Measurements from ENCODE around the gene CYREN.
"Not testable (repeated sequence)": the region's sequence is repeated elsewhere in the genome, so short reads cannot be mapped to it uniquely, and the experiment has no call there.

CYREN gene

GRCh38 chr7:135177028-135177696 lies 6.7 kb upstream of the CYREN start:
- DNase-seq (ENCODE audit: low spot score): no peak

- no peak for DNase-seq (ENCODE audit: low spot score)
These were observed 5.4 kb upstream of the CYREN start for GRCh38 chr7:135175931-135176330.

- no peak for DNase-seq (ENCODE audit: low spot score)
These were observed 4.4 kb upstream of the CYREN start for GRCh38 chr7:135174941-135175340.

GRCh38 chr7:135173916-135174315 lies 3.4 kb upstream of the CYREN start:
- DNase-seq (ENCODE audit: low spot score): not testable (repeated sequence)

GRCh38 chr7:135171581-135172291 lies 1.2 kb upstream of the CYREN start:
- DNase-seq (ENCODE audit: low spot score): peak; percentile 40

DNA sequence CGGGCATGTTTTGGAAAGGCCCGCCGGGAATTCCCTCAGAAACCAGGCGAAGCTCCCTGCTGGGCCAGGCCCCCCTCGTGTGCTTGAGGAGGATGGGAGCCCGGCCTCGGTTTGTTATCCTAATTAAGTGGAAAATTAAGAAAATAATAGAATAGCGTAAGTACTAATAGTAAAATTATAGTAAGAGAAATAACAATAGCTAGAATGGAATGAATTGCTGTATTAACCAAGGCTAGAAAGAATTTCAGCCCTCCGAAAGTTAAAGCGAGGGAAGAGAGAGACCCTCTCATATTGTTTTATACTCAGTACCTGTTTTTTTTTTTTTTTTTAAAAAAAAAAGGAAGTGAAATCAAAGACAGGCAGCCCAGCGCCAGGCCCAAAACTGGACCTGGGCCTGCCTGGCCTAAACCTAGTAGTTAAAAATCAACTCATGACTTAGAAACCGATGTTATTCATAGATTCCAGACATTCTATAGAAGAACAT lies 533 bp upstream of the CYREN start:
- DNase-seq (ENCODE audit: low spot score): not testable (repeated sequence)

- DNase-seq (ENCODE audit: low spot score): no peak
These were observed 588 bp downstream of the CYREN start for GRCh38 chr7:135169964-135170273.

- peak; percentile 48 for DNase-seq (ENCODE audit: low spot score)
These were observed 1.2 kb downstream of the CYREN start for GRCh38 chr7:135169141-135169963.

- peak; percentile 0 for DNase-seq (ENCODE audit: low spot score)
These were observed 1.9 kb downstream of the CYREN start for GRCh38 chr7:135168489-135169140.

DNA sequence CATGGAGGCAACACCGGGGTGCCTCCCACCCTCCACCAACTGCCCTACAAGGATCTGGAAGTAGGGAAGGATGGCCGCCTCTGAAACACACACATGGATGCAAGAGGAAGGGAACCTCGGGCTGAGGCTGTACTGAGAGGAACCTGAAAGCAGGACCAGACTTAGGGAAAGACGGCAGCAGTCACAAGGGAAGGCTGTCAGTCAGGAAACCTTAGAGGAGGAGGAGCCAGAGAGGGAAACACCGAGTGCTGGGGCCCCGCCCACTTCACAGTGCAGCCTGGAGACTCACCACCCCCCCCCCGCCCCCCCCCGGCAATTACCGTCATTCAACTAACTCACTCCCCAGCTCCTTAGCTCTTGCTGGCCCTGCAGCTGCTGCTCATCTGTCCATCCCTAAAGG lies 2.5 kb downstream of the CYREN start:
- DNase-seq (ENCODE audit: low spot score): peak; percentile 10

- peak; percentile 1 for DNase-seq (ENCODE audit: low spot score)
These were observed 3.1 kb downstream of the CYREN start for GRCh38 chr7:135167365-135167917.

GRCh38 chr7:135166338-135166990 lies 4.0 kb downstream of the CYREN start:
- DNase-seq (ENCODE audit: low spot score): peak; percentile 0

DNA sequence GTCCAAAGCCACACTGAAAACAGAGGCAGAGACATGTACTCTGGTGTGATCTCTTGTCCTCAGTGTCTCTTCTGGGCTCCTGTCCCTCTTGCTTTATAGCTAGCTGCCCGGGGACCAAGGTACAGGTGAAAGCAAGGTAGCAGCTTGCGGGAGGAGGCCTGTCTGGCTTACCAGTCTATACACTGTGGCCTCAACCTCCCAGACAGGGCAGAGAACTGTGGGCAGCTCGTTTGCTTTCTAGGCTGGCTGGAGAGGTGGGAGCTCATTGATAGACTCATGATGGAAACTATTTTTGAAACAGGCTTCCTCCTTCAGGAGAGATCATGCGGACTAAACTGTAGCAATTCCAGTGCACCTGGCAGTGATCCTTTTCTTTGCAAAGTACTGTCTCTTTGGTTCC lies 4.6 kb downstream of the CYREN start:
- DNase-seq (ENCODE audit: low spot score): no peak

DNA sequence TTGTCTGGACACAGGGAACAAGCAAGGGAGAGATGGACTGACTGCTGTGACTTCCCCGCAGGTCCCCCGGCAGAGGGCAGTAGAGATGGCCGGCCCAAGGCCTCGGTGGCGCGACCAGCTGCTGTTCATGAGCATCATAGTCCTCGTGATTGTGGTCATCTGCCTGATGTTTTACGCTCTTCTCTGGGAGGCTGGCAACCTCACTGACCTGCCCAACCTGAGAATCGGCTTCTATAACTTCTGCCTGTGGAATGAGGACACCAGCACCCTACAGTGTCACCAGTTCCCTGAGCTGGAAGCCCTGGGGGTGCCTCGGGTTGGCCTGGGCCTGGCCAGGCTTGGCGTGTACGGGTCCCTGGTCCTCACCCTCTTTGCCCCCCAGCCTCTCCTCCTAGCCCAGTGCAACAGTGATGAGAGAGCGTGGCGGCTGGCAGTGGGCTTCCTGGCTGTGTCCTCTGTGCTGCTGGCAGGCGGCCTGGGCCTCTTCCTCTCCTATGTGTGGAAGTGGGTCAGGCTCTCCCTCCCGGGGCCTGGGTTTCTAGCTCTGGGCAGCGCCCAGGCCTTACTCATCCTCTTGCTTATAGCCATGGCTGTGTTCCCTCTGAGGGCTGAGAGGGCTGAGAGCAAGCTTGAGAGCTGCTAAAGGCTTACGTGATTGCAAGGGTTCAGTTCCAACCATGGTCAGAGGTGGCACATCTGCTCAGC lies 6.0 kb downstream of the CYREN start:
- peak; percentile 5 for DNase-seq (ENCODE audit: low spot score)

DNA sequence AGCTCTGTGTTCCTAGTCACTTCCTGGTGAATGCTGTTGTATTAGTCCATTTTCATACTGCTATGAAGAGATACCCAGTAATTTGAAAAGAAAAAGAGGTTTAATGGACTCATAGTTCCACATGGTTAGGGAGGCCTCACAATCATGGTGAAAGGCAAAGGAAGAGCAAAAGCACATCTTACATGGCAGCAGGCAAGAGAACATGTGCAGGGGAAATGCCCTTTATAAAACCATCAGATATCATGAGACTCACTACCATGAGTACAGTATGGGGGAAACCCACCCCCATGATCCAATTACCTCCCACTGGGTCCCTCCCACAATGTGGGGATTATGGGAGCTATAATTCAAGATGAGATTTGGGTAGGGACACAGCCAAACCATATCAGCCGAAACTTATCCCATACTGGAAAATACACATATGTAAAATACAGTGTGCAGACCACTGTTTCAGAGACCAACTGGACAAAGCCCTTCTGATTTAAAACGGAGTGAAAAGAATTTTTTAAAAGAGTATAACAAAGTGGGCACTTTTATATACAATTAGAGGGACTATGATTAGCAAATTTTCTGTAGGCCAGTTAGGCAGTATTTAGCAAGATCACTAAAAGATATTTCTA lies 8.0 kb downstream of the CYREN start:
- DNase-seq (ENCODE audit: low spot score): no peak

DNA sequence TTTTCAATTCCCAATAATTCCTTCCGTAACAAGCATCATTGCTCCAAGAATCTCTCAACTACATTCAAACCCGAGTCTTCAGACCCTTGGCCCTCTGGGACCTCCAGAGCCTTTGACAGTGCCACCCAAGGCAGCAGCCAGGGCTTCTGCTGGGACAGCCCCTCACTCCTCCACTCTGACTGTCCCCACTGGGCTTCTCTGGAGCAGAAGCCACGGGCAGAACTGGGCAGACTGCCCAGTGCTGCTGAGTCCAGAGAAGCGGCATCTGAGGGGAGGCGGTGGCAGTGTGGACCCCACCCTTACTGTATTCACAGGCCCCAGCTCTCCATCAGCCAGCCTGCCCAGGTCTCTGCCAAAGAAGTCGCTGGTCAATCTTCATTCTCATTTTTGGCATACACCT lies 8.8 kb downstream of the CYREN start:
- DNase-seq (ENCODE audit: low spot score): no peak

GRCh38 chr7:135160858-135161653 lies 9.5 kb downstream of the CYREN start:
- no peak for DNase-seq (ENCODE audit: low spot score)

DNA sequence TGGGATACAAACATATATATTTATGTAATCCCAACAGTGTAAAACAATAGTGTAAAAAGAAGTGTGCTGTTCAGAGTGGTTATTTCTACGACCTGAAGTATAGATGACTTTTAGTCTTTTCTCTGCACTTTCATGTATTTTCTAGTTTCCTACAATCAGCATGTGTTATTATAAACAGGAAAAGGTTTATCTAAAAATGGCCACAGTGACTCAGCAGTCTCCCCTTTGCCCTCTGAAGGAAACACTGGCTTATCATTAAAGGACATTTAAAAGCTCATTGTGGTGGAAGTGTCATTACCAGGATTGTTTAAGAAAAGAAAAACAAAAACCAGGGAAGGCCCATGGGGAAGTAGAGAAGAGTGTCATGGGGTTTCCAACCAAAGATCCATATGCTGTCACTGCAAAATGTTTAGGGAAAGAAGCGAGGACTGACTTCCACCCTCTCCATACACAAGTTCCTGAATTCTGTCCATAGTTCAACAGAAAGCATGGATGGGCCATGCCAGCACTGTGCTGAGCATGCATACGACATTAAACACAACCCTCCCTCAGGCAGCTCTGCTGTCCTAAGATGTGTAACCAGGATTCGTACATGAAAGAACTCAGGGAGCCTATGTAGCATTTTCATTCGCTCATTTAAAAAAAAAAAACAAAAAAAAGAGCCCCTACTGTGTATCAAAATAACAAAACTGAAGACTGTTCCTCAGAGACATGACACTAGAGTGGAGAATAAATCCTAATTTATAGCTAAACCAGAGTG lies 10.2 kb downstream of the CYREN start:
- DNase-seq (ENCODE audit: low spot score): no peak

Data from AG08396 (cell line).